ENCODE data around the gene ALKBH5. TPM values are rescaled to one million over a fixed set of nuclear protein-coding genes. Genes with fewer than 3 reads are reported as not detected.

Gene ALKBH5
- polyA plus RNA-seq, 2 of the 4 experiments (the other 2 are of a cell fraction): 57.9 to 105 TPM

- peak; percentile 63 for TF ChIP-seq MAX (IDR thresholded peaks at IDR 0.05)
- peak; percentile 98 for TF ChIP-seq PHF8 (IDR thresholded peaks at IDR 0.05; ENCODE audit: borderline replicate concordance, low read depth)
- TF ChIP-seq PBX3 (IDR thresholded peaks at IDR 0.05): no peak
- TF ChIP-seq JUN (IDR thresholded peaks at IDR 0.05): peak; percentile 65 to 77
- TF ChIP-seq POLR2A (IDR thresholded peaks at IDR 0.05; ENCODE audit: low read length): peak; percentile 84
- TF ChIP-seq, protein P1, sequence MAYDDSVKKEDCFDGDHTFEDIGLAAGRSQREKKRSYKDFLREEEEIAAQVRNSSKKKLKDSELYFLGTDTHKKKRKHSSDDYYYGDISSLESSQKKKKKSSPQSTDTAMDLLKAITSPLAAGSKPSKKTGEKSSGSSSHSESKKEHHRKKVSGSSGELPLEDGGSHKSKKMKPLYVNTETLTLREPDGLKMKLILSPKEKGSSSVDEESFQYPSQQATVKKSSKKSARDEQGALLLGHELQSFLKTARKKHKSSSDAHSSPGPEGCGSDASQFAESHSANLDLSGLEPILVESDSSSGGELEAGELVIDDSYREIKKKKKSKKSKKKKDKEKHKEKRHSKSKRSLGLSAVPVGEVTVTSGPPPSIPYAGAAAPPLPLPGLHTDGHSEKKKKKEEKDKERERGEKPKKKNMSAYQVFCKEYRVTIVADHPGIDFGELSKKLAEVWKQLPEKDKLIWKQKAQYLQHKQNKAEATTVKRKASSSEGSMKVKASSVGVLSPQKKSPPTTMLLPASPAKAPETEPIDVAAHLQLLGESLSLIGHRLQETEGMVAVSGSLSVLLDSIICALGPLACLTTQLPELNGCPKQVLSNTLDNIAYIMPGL (CRISPR knock-in tag; IDR thresholded peaks at IDR 0.05; ENCODE audit: borderline replicate concordance): peak; percentile 67; the same call in 1 of the 2 replicates
- TF ChIP-seq HOXA7 (CRISPR knock-in tag; IDR thresholded peaks at IDR 0.05): no peak
- TF ChIP-seq, protein P2, sequence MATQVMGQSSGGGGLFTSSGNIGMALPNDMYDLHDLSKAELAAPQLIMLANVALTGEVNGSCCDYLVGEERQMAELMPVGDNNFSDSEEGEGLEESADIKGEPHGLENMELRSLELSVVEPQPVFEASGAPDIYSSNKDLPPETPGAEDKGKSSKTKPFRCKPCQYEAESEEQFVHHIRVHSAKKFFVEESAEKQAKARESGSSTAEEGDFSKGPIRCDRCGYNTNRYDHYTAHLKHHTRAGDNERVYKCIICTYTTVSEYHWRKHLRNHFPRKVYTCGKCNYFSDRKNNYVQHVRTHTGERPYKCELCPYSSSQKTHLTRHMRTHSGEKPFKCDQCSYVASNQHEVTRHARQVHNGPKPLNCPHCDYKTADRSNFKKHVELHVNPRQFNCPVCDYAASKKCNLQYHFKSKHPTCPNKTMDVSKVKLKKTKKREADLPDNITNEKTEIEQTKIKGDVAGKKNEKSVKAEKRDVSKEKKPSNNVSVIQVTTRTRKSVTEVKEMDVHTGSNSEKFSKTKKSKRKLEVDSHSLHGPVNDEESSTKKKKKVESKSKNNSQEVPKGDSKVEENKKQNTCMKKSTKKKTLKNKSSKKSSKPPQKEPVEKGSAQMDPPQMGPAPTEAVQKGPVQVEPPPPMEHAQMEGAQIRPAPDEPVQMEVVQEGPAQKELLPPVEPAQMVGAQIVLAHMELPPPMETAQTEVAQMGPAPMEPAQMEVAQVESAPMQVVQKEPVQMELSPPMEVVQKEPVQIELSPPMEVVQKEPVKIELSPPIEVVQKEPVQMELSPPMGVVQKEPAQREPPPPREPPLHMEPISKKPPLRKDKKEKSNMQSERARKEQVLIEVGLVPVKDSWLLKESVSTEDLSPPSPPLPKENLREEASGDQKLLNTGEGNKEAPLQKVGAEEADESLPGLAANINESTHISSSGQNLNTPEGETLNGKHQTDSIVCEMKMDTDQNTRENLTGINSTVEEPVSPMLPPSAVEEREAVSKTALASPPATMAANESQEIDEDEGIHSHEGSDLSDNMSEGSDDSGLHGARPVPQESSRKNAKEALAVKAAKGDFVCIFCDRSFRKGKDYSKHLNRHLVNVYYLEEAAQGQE (IDR thresholded peaks at IDR 0.05): no peak
- TF ChIP-seq SREBF2 (IDR thresholded peaks at IDR 0.05): 0 out of 2 replicates have a peak, but pooled peaks have one; percentile 13
- no peak for TF ChIP-seq FOXS1 (CRISPR knock-in tag; IDR thresholded peaks at IDR 0.05)
- no peak for TF ChIP-seq ZFP36 (IDR thresholded peaks at IDR 0.05; ENCODE audit: borderline replicate concordance, partially characterized antibody)
Observed at GRCh38 chr17:18258356-18259038, 74.9 kb downstream of the ALKBH5 start, which contains the start of gene FLII (continued).

Other genes with a start within 250 kb of the ALKBH5 start
- 19.0 and 19.2 TPM in 2 replicates for gene TOM1L2, start 211.4 kb upstream of the ALKBH5 start, polyA plus RNA-seq (2011; rRNA removed)
- 21.1 to 25.8 TPM (median 24.7 TPM) in 3 replicates for gene TOM1L2, start 211.4 kb upstream of the ALKBH5 start, polyA plus RNA-seq (2017; fragmentation: RNase III; extraction: RNeasy Plus Mini Kit Qiagen cat#74134 plus additional on column Dnase treatment)
- 2.9 and 3.1 TPM in 2 replicates for gene DRC3, start 211.0 kb upstream of the ALKBH5 start, polyA plus RNA-seq (2011; rRNA removed)
- gene DRC3, start 211.0 kb upstream of the ALKBH5 start, polyA plus RNA-seq (2017; fragmentation: RNase III; extraction: RNeasy Plus Mini Kit Qiagen cat#74134 plus additional on column Dnase treatment): 1.9 to 2.9 TPM (median 2.2 TPM) in 3 replicates
- gene ATPAF2, start 144.7 kb upstream of the ALKBH5 start, polyA plus RNA-seq (2011; rRNA removed): 20.0 and 22.3 TPM in 2 replicates
- gene ATPAF2, start 144.7 kb upstream of the ALKBH5 start, polyA plus RNA-seq (2017; fragmentation: RNase III; extraction: RNeasy Plus Mini Kit Qiagen cat#74134 plus additional on column Dnase treatment): 20.7 to 21.4 TPM (median 21.3 TPM) in 3 replicates
- 11.2 and 11.9 TPM in 2 replicates for gene GID4, start 144.4 kb upstream of the ALKBH5 start, polyA plus RNA-seq (2011; rRNA removed)
- gene GID4, start 144.4 kb upstream of the ALKBH5 start, polyA plus RNA-seq (2017; fragmentation: RNase III; extraction: RNeasy Plus Mini Kit Qiagen cat#74134 plus additional on column Dnase treatment): 11.4 to 11.6 TPM (median 11.5 TPM) in 3 replicates
- gene DRG2, start 95.9 kb upstream of the ALKBH5 start, polyA plus RNA-seq (2011; rRNA removed): 41.9 and 44.6 TPM in 2 replicates
- gene DRG2, start 95.9 kb upstream of the ALKBH5 start, polyA plus RNA-seq (2017; fragmentation: RNase III; extraction: RNeasy Plus Mini Kit Qiagen cat#74134 plus additional on column Dnase treatment): 48.2 to 51.9 TPM (median 48.3 TPM) in 3 replicates
- 0.22 and 0.24 TPM in 2 replicates for gene MYO15A, start 75.1 kb upstream of the ALKBH5 start, polyA plus RNA-seq (2011; rRNA removed)
- gene MYO15A, start 75.1 kb upstream of the ALKBH5 start, polyA plus RNA-seq (2017; fragmentation: RNase III; extraction: RNeasy Plus Mini Kit Qiagen cat#74134 plus additional on column Dnase treatment): 0.07 to 0.36 TPM (median 0.26 TPM) in 3 replicates
- 11.2 and 13.1 TPM in 2 replicates for gene LLGL1, start 41.8 kb downstream of the ALKBH5 start, polyA plus RNA-seq (2011; rRNA removed)
- 15.5 to 19.3 TPM (median 18.9 TPM) in 3 replicates for gene LLGL1, start 41.8 kb downstream of the ALKBH5 start, polyA plus RNA-seq (2017; fragmentation: RNase III; extraction: RNeasy Plus Mini Kit Qiagen cat#74134 plus additional on column Dnase treatment)
- 280 and 299 TPM in 2 replicates for gene FLII, start 74.9 kb downstream of the ALKBH5 start, polyA plus RNA-seq (2011; rRNA removed)
- 222 to 265 TPM (median 253 TPM) in 3 replicates for gene FLII, start 74.9 kb downstream of the ALKBH5 start, polyA plus RNA-seq (2017; fragmentation: RNase III; extraction: RNeasy Plus Mini Kit Qiagen cat#74134 plus additional on column Dnase treatment)
- 3.7 and 4.3 TPM in 2 replicates for gene MIEF2, start 76.8 kb downstream of the ALKBH5 start, polyA plus RNA-seq (2011; rRNA removed)
- gene MIEF2, start 76.8 kb downstream of the ALKBH5 start, polyA plus RNA-seq (2017; fragmentation: RNase III; extraction: RNeasy Plus Mini Kit Qiagen cat#74134 plus additional on column Dnase treatment): 6.0 to 8.5 TPM (median 7.0 TPM) in 3 replicates
- gene TOP3A, start 131.2 kb downstream of the ALKBH5 start, polyA plus RNA-seq (2011; rRNA removed): 29.0 TPM in 2 replicates
- gene TOP3A, start 131.2 kb downstream of the ALKBH5 start, polyA plus RNA-seq (2017; fragmentation: RNase III; extraction: RNeasy Plus Mini Kit Qiagen cat#74134 plus additional on column Dnase treatment): 28.2 to 30.7 TPM (median 29.3 TPM) in 3 replicates
- 12.3 and 15.0 TPM in 2 replicates for gene SMCR8, start 131.5 kb downstream of the ALKBH5 start, polyA plus RNA-seq (2011; rRNA removed)
- gene SMCR8, start 131.5 kb downstream of the ALKBH5 start, polyA plus RNA-seq (2017; fragmentation: RNase III; extraction: RNeasy Plus Mini Kit Qiagen cat#74134 plus additional on column Dnase treatment): 14.3 to 15.8 TPM (median 15.1 TPM) in 3 replicates
- gene SHMT1, start 179.7 kb downstream of the ALKBH5 start, polyA plus RNA-seq (2011; rRNA removed): 38.7 and 43.2 TPM in 2 replicates
- 58.3 to 66.1 TPM (median 62.1 TPM) in 3 replicates for gene SHMT1, start 179.7 kb downstream of the ALKBH5 start, polyA plus RNA-seq (2017; fragmentation: RNase III; extraction: RNeasy Plus Mini Kit Qiagen cat#74134 plus additional on column Dnase treatment)
- not detected in 2 replicates for gene EVPLL, start 193.9 kb downstream of the ALKBH5 start, polyA plus RNA-seq (2011; rRNA removed)
- gene EVPLL, start 193.9 kb downstream of the ALKBH5 start, polyA plus RNA-seq (2017; fragmentation: RNase III; extraction: RNeasy Plus Mini Kit Qiagen cat#74134 plus additional on column Dnase treatment): 0.05 to 0.07 TPM in 2 of 3 replicates, not detected in the other